CD4-positive, alpha-beta T cell treated with Interleukin-17A for 4 hours (primary cell): ENCODE results near the gene ELFN1.
A peak's percentile ranks its signal among the peaks of the same experiment; 100 is the strongest.
"Not testable (repeated sequence)": the region's sequence is repeated elsewhere in the genome, so short reads cannot be mapped to it uniquely, and the experiment has no call there.

Experiments used
- DNase-seq: peaks from one replicate; pipeline ENCODE4 v3.0.0-alpha.2; 2020; ENCODE audit warnings: mixed read lengths

ELFN1 gene

DNA sequence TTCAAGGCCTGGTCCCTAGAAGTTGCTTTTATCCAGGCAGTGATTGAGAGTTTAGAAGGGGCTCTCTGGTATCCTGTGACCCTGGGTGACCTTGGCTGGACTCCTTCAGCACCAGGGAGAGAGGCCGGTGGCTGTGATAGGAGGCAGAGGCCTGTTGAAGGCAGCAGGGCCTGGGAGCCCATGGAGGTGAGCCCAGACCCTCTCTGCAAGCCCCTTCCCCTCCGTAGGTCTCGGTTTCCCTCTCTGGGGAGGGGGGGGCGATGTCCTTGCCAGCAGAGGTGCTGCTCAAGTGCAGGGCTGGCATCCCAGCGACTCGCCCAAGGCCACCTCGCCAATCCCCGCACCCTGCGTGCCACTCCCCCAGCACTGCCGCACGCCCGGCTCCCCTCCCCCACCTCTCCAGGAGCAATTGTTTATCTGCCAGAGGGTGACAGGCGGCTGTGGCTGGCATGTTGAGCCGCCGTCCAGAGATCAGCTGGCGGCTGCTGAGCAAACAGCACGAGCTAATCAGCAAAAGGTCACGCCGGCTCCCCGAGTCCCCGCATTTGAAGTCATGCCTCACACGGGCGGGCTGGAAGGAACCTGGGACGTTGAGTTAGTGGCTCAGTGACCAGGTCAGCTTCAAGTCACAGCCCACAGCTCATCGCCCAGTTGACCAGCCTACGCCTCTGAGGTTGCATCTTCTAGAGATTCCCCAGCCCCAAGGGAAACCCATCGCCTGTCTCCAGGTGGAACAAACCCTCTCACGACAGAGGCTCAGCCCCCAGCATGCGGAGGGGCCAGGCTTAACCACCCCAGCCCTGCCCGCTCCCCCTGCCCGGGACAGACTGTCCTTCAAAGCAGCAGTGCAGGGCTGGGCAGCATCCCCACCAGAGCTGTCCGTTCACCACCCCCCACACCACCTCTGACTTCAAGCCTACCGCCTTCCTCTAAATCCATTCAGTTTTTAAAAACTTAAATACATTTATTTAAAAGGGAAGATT lies 43.7 kb downstream of the ELFN1 start:
- DNase-seq, result no peak

DNA sequence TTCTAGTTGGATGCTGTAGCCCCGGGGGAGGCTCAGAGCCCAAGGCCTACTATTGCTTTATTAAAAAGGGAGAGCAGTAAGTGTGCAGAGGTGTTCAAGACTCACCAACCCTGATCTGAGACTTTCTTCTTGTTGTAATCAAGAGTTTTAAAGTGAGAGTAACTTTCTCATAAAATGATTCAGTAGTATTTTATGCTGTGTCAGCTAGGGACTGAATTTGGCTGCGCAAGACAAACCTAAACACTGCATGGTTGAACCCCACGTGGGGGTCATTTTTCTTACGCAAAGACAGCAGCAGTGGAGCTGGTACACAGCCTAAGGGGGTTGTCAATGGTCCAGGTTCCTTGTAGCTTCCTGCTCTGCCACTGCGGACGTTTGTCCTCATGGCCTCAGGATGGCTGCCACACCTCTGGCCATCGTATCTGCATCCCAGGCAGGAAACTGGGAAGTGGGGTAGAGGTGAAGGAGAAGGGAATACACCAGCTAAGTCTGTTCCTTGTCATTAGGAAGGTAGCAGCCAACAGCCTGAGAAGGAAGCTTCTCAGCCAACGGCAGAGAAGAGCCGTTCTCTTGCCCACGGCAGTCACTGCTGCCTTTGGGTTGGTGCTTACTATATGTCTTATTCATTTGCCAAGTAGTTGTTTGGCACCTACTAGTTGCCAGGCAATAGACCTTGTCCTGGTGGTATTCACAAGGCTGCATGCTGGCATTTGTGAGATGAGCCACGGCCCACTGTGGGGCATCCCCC lies 44.7 kb downstream of the ELFN1 start:
- DNase-seq, result no peak

DNA sequence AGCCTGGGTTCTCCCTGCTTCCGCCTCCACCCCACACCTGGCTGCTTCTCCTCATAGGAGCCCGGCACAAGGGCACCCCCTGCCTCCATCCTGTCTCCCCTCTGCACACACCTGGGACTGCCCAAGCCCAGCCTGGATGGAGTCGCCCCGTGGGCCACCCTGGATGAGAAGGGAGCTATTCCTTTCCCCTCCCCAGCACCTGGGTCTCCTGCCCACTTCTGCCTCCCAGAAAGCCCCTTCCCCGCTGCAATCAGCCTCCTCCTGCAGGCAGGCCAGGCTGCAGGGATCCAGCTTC lies 45.2 kb downstream of the ELFN1 start:
- DNase-seq, result no peak

DNA sequence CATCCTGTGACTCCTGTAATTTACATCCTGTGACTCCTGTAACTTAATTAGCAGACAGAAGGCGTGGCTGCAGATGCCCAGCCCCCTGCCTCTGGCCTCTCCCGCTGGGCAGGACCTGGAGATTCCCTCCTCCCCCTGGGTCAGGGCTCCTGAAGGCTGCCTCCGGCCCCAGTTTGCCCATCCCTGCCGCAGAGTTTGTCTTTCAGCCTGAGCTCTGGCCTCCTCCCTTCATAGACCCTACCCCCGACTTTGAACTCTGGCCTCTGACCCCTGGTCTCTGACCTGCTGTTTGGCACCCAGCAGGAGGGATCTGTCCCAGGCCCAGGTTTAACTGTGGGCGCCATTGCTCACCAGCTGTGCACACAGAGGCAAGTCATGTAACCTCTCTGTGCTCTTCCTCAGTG lies 45.6 kb downstream of the ELFN1 start:
- no peak for DNase-seq

DNA sequence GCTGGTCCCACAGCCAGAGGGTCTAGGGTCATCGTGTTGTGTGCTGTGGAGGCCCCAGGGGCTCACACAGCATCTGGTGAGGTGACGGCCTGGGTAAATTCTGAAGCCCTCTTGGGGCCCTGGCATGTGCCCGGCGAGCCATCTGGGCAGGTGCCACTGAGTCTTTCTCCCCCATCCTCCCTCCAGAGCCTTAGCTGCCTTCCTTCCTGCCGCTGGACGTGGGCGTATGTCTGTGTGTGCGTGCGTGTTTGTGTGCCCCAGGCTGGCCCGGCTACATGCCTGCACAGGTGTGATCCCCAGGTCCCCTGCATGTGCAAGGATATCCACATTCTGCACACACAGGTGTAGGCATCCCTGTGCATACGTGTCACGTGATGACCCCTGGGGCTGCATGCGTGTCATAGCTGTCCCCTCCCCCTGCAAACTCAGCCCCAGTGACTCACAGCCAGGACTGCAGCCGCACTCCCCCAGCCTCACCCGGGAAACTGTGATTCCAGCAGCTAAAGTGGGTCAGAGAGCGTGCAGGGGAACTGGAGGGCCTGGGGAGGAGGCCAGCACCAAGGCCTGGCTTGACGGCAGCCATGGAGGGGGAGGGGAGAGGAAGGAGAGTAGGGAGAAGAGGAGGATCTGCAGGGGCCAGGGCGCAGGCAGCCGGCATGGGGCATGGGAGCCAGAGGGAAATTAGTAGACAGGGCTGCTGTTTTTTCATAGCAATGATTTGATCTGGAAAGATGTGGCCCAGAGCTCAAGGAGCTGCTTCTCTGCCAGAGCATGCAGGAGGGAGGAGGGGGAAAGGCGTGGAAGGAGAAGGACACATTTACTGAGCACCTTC lies 46.4 kb downstream of the ELFN1 start:
- DNase-seq, result peak; percentile 10

DNA sequence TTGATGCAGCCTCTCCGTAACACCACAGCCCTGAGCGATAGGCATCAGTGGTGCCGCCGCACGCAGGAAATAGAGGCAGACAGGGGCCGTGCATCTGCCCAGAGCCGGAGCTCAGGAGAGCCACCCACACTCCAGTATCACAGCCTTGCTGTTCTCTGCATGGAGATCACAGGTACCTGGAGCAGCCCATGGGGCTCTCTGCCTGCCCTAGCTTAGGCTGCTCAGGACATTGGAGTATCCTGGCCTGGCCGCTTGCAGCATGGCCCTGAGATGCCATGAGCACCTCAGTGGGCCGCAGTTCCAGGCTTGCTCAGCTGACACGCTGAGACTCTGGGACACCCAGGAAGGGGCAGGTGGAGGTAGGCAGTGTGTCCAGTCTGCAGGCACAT lies 47.0 kb downstream of the ELFN1 start:
- DNase-seq, result no peak

DNA sequence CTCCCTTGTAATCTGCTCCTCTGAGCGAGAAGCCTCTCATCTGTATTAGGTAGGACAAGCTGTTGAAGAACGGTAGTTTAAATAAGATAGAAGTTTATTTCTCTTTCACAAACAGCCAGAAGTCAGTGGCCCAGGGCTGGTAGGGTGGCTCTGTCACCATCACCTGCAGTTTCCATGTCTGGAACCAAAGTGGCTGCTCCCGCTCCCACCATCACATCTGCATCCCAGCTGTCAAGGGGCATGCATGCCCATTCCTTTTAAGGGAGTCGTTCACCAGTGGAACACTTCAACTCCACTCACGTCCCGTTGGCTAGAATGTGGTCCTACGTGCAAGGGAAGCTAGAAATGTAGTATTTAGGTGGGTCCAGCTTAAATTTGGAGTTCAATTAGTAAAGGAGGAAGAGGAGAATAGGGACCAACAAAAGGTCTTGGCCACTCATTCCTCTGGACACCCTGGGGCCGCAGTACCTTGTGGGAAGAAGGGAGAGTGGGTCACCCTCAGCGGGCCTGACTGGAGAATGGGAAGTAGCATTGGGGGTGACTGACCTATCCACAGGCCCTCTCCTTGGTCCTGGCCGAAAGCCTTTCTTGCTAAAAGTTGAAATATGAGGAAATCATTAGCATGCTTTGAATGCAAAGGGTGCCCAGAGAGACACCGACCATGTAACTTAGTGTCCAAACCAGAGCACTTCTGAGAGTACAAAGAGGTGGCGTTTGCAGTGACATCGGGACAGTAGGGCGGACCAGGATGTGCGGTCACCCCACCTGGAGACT lies 48.0 kb downstream of the ELFN1 start:
- DNase-seq, result no peak

DNA sequence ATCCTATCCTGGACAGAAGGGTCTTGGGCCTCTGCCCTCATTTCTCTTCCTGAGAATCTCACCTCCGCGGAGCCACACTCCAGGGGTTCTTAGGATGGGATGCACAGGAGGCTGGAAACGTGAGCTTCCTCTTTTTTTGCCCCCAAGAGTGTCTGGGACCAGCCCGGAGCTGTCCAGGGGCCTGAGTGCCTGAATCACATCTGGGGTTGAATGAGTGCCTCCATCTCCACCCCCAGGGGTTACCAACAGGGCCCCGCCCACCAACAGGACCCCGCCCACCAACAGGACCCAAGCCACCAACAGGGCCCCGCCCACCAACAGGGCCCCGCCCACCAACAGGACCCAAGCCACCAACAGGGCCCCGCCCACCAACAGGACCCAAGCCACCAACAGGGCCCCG lies 48.8 kb downstream of the ELFN1 start:
- DNase-seq, result not testable (repeated sequence)

DNA sequence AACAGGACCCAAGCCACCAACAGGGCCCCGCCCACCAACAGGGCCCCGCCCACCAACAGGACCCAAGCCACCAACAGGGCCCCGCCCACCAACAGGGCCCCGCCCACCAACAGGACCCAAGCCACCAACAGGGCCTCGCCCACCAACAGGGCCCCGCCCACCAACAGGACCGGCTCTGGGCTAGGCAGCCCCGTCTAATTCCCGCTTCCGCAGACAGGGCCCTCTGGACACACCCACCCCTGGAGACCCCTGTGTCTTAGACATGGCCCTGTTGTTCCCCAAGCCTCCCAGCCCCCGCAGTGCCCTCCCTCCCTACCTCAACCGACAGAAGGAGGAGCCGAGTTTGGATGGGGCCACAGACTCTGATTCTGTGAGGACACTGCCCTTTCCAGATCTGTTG lies 49.2 kb downstream of the ELFN1 start:
- not testable (repeated sequence) for DNase-seq

DNA sequence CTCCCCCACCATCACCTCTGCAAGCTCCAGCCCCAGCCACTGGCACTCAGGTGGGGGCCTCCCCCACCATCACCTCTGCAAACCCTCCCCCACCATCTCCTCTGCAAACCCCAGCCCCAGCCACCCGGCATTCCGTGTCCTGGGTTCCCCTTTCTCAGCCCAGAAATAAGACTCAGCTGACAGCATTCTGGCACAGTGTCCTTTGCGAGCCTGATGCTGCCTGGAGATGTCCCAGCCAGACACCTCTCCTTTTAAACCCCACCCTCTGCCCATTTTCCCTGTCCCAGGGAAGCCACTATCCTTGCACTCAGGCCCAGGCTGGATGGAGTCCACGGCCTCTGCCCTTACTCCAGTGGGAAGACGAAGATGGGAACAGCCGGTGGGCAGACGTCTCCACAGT lies 49.8 kb downstream of the ELFN1 start:
- no peak for DNase-seq

DNA sequence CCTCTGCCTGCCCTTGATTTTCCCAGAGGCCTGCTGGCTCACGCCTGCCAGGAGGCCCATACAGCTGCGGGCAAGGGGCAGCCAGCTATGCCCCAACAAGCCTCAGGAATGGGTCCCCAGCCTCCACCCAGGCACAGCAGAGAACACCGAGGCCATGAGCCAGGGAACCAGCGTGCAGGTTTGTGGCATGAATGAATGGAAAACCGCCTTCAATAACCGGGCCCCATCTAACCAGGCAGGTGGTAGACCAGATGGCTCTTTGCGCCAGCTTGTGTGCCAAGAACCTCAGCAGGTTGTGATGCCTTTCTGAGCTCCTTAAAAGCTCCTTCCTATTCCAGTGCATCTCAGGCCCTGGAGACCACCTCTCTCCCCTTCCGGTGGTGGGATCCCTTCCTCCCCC lies 50.2 kb downstream of the ELFN1 start:
- DNase-seq, result no peak

DNA sequence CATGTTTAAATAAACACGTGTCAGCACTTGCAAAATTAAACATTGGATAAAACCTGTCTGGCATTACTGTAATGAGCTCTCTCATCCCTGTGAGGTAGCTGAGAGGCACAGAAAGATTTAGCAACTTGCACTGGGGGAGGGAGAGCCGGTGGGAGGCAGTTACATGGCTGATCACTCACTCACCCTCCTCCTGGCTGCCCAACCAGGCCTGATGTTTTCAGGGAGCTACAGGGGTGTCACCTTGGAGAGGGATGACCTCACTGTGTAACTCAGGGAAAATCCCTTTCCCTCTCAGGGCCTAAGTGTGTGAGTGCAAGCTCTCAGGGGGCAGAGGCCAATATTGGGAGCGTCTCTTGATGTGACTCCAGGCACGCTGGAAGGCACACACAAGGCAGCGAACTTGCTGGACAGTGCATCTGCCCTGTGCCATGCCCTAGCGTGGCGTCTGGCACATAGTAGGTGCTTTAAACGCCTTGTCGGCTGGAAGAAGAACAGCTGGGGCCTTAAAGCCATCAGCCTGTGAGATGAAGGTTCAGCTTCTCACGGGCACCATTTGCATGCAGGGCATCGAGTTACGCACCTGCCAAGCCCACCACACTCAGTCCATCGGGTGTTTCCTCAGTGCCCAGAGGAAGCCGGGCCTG lies 51.1 kb downstream of the ELFN1 start:
- DNase-seq, result no peak

DNA sequence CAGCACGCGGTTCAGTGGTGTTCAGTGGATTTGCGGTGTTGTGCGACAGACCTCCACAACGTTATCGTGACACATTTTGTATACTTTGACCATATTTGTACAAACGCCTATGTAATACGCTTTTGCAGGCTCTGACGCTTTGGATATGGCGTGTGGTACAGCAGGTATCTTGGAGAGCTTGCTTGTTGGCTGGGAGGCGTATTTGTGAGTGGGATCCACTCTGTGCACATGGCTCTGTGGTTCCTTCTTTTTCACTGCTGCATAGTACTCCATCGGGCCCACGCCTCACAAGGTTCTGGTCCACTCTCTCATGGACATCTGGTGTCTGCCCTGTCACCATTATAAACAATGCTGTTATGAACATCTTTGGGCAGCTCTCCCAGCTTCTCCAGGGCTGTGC lies 53.2 kb downstream of the ELFN1 start:
- DNase-seq, result no peak

DNA sequence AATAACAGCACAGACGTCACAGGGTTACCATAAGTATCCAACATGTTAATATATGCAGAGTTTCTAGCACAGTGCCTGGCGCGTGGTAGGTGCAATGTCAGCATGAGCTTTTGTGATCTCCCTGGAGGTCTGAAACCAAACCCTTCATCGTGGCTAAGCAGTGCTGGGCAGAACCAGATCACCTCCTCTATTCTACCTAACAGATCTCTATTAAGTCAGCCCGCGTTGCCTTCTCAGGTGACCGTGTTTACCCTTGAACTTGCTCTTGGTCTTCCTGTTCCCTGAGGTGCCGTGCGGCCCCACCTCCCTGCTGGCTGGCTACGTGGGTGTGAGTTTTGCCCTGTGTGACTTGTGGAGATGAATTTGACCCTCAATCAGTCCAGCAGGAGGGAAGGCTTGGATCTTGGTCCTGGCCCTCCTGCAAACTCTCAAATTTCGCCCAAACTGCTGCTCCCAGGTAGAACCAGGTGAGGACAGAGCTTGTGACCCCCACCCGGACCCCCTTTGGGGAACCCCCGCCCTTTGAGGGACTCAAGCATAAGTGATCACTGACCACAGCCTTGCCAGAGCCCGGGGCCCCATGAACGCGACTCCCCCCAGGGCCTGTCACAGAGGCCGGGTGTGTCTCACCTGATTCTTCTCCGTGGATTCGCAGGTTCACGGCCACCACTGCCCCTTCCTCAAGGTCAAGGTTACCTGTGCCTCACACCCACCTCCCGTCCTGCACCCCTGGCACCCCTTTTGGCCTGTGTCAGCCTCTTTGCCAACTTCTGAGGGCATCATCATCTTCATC lies 54.2 kb downstream of the ELFN1 start:
- no peak for DNase-seq

DNA sequence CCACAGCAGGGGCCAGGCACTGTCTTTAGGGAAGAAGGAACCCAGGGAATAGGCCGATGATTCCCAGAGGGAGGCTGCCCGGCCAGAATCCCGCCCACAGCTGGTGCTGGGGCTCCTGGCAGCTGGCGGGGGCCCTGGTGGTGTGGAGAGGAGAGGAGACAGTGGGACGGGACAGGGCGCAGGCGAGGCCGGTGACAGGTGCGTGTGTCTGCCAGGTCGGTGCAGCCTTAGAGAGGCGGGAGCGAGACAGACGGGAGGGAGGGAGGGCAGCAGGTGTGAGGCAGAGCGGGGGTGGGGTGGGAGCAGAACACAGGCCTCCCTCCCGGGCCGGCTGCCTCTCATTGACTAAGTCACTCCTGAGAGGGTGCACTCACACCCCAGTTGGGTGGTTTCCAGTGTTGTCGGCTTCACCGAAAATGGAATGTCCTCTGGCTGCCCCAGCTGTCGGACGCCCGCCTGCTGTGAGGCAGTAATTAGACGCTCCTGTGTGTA lies 55.2 kb downstream of the ELFN1 start:
- DNase-seq, result no peak

DNA sequence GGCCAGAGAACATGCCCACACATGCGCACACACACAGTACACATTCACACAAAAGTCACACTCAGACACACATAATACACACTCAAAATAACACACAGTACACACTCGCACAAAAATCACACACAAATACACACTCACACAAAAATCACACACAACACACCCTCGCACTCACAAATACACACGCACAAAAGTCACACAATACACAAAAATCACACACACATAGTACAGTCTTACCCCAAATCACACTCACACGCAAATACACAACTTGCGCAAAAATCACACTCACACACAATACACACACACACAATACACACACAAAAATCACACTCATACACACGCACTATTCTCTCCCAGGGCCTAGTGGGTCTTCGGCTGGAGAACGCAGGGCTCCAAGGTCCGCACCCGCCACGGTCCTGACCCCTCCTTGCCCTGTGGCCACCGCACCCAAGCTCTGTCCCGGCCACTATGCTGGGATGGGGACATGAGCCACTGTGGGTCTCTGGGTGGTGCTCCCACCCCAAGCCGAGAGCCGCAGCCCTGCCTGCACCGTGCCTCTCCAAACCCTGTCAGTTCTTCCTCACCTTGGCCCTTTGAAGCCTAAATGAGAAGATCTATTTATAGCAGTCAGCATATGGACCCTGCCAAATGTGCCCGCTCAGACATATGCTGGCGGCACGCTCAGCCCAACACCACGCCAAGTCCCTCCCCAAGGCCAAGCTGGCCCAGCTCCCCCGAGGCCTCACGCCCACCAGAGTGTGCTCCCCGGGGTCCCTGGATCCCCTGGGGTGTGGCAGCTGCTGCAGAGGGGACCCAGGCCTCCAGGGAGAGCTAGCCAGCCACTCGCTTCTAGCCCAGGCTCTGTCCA lies 55.9 kb downstream of the ELFN1 start:
- no peak for DNase-seq

DNA sequence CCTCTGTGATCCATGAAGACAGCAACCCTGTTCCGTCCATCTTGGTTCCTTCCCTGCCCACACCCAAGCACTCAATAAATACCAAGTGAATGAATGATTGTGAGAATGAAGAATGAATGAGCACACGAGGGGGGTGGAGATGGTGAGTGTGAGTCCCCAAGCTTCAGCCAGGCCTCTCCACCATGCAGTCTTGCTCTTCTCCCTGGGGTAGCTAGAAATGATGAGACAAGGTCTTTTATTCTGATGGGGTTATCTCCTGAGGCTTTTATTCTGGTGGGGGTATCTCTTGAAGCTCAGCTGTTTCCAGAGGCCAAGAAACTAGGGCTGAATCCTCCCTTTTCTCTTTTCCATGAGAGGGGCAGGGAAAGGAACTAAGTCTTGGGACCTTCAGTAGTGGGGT lies 57.0 kb downstream of the ELFN1 start:
- no peak for DNase-seq

DNA sequence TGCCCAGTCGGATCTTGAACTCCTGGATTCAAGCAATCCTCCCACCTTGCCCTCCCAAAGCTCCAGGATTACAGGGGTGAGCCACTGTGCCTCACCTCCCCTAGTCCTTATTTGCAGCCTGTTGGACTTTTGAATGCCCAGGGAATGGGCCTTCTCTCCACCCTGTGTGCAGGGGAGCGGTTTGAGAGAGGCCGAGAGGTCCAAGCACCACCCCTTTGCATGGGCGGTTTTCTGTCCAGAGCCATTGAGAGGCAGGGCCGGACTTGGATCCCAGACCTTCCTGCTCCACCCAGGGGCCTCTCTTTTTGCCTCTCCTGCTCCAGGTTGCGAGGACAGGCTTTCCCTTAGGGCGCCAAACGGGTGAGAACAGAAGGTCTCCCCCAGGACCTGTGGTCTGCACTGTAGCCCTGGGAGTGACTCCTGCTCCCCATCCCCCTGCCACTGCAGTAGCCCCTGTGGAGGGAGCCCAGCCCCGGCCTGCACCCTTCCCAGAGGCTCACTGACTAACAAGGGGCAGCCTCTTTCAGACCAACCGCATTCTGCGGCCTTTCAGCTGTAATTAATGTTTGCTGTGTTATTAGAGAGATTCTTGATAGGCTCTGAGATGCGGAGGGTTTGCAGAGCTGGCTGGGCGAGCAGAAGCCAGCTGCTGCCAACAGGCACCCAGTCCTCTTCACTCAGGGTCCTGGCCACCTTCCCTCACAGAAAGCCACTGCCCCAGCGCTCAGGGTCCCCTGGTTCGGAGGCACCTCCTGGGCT lies 57.9 kb downstream of the ELFN1 start:
- DNase-seq, result no peak

DNA sequence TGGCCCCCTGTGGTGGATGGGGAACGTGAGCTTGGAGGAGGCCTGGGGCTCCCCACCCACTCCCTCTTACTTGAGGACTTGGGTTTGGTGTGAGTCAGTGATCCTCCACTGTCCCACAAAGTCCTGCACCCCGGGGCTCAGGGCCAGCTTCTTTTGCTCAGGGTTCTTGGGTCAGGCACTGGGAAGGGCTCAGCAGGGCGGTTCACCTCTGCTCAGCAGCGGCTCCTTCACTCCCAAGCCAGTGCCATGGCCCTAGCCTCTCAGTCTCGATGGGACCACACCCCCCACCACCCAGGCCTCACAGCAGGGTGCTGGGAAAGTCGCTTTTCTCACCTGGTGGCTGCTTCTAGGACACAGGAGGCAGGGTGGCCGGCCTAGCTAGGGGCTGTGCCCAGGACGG lies 59.1 kb downstream of the ELFN1 start:
- DNase-seq, result no peak
